GM12878 (cell line): ENCODE results near the gene ARHGAP26. TPM values are rescaled to one million over a fixed set of nuclear protein-coding genes. Genes with fewer than 3 reads are reported as not detected.

Experiments used
- ASH2L ChIP-seq: fragments of 300-600, 200-600 bp; sonication (generic); IDR thresholded peaks from 2 replicates; pipeline ENCODE4 v1.6.1; 2017; ENCODE audit warnings: low read depth, mild to moderate bottlenecking, borderline replicate concordance
- BHLHE40 ChIP-seq, 2 experiments: fragments of 450-650 bp in 1 of 2; IDR thresholded peaks; 2 replicates each; pipeline ENCODE4 v1.6.1; 2011 to 2017; ENCODE audit warnings: low read depth in 2 of 2, borderline replicate concordance in 1 of 2, improper control_type of control experiment in 1 of 2, low read length in 1 of 2, mild to moderate bottlenecking in 1 of 2
- CBX5 ChIP-seq: sonication (generic); IDR thresholded peaks from 2 replicates; pipeline ENCODE4 v1.6.1; 2016; ENCODE audit warnings: low read depth, moderate library complexity, mild to moderate bottlenecking, inconsistent platforms
- CREM ChIP-seq: IDR thresholded peaks from 2 replicates; pipeline ENCODE4 v1.6.1; 2014; ENCODE audit warnings: antibody characterized with exemption, low read depth
- FOS ChIP-seq: IDR thresholded peaks from 3 replicates; pipeline ENCODE4 v1.6.1; 2011; ENCODE audit warnings: borderline replicate concordance; ENCODE audit not compliant: insufficient read length; ENCODE audit errors: extremely low read depth
- GABPA ChIP-seq: IDR thresholded peaks from 2 replicates; pipeline ENCODE4 v1.6.1; 2014; ENCODE audit warnings: antibody characterized with exemption, low read depth, mild to moderate bottlenecking, inconsistent platforms
- HCFC1 ChIP-seq: fragments of 150-350 bp; IDR thresholded peaks from 2 replicates; pipeline ENCODE4 v1.6.1; 2014; ENCODE audit warnings: low read length
- HDAC6 ChIP-seq: fragments of 200-600 bp; sonication (generic); IDR thresholded peaks from one replicate; pipeline ENCODE4 v1.8.0; 2017; ENCODE audit warnings: antibody characterized with exemption; ENCODE audit not compliant: unreplicated experiment
- MEF2B ChIP-seq: fragments of 450-650 bp; IDR thresholded peaks from 2 replicates; pipeline ENCODE4 v1.6.1; 2018; ENCODE audit warnings: mild to moderate bottlenecking, moderate library complexity; ENCODE audit not compliant: partially characterized antibody, poor library complexity, severe bottlenecking
- MTA2 ChIP-seq: fragments of 450-650 bp; IDR thresholded peaks from 2 replicates; pipeline ENCODE4 v1.6.1; 2016; ENCODE audit warnings: low read depth, mild to moderate bottlenecking, moderate library complexity
- NR2C1 ChIP-seq: fragments of 450-650 bp; IDR thresholded peaks from 2 replicates; pipeline ENCODE4 v1.6.1; 2017; ENCODE audit warnings: antibody characterized with exemption, mild to moderate bottlenecking, moderate library complexity
- PAX8 ChIP-seq: fragments of 450-650 bp; IDR thresholded peaks from 2 replicates; pipeline ENCODE4 v1.6.1; 2017; ENCODE audit warnings: mild to moderate bottlenecking, moderate library complexity
- SIX5 ChIP-seq: IDR thresholded peaks from 2 replicates; pipeline ENCODE4 v1.6.1; 2011; ENCODE audit warnings: mild to moderate bottlenecking, low read depth, low read length, moderate library complexity; ENCODE audit not compliant: severe bottlenecking
- SMAD1 ChIP-seq: fragments of 450-650 bp; IDR thresholded peaks from 2 replicates; pipeline ENCODE4 v1.6.1; 2018; ENCODE audit warnings: mild to moderate bottlenecking, low read depth; ENCODE audit not compliant: partially characterized antibody
- STAT3 ChIP-seq: IDR thresholded peaks from 2 replicates; pipeline ENCODE4 v1.6.1; 2011; ENCODE audit warnings: low read depth, low read length, improper control_type of control experiment
- TCF12 ChIP-seq: IDR thresholded peaks from 2 replicates; pipeline ENCODE4 v1.6.1; 2011; ENCODE audit warnings: low read depth, mild to moderate bottlenecking, low read length
- ZNF207 ChIP-seq: fragments of 450-650 bp; IDR thresholded peaks from 2 replicates; pipeline ENCODE4 v1.6.1; 2014; ENCODE audit warnings: antibody characterized with exemption, mild to moderate bottlenecking, borderline replicate concordance
- ZNF384 ChIP-seq: IDR thresholded peaks from 2 replicates; pipeline ENCODE4 v1.6.1; 2012; ENCODE audit warnings: low read depth, mild to moderate bottlenecking, low read length, improper control_type of control experiment, borderline replicate concordance
- polyA plus RNA-seq, 11 experiments: library from polyadenylated mRNA; depleted of rRNA in 4 of 11; unstranded in 6 of 11; stranded (reverse) in 5 of 11; fragments of >200 nt; fragmentation: Nextera tagmentation in 4 of 11; fragmentation: Illumina TruSeq in 1 of 11; extraction: Ambion mirVana in 4 of 11; extraction: Trizol in 1 of 11; gene quantifications; 1 replicate in 1 of 11; 2 replicates in 10 of 11; pipeline versions ENCODE4 v1.2.1 to v1.2.3, GENCODE V29; 2011 to 2016; ENCODE audit warnings: inconsistent platforms in 2 of 11, missing spikeins in 2 of 11, low read depth in 1 of 11
- total RNA-seq, 4 experiments: library from RNA; depleted of rRNA in 3 of 4; stranded (reverse); fragments of >200 nt in 3 of 4; fragmentation: Illumina TruSeq in 1 of 4; extraction: Trizol in 1 of 4; gene quantifications; 2 replicates each; pipeline versions ENCODE4 v1.2.1 to v1.2.3, GENCODE V29; 2013 to 2021
- TF ChIP-seq, protein P1 (sequence below): fragments of 450-650 bp; formaldehyde crosslinking; IDR thresholded peaks from 2 replicates; pipeline ENCODE4 v1.4.0; 2022; ENCODE audit warnings: mild to moderate bottlenecking, moderate library complexity
- TF ChIP-seq, protein P2 (sequence below): fragments of 150-350 bp; IDR thresholded peaks from 2 replicates; pipeline ENCODE4 v1.6.1; 2016; ENCODE audit warnings: low read depth, low read length
- TF ChIP-seq, protein P3 (sequence below): fragments of 450-650 bp; IDR thresholded peaks from 2 replicates; pipeline ENCODE4 v1.6.1; 2014; ENCODE audit warnings: mild to moderate bottlenecking
- TF ChIP-seq, protein P4 (sequence below): fragments of 150-350 bp; IDR thresholded peaks from 2 replicates; pipeline ENCODE4 v1.6.1; 2014; ENCODE audit warnings: mild to moderate bottlenecking, low read depth, low read length

ARHGAP26 gene
- total and polyA plus RNA-seq, 10 of the 15 experiments (the other 5 are each of a cell fraction or from before 2014, with no cell fraction given): 9.4 to 41.5 (median 19.3) TPM

DNA sequence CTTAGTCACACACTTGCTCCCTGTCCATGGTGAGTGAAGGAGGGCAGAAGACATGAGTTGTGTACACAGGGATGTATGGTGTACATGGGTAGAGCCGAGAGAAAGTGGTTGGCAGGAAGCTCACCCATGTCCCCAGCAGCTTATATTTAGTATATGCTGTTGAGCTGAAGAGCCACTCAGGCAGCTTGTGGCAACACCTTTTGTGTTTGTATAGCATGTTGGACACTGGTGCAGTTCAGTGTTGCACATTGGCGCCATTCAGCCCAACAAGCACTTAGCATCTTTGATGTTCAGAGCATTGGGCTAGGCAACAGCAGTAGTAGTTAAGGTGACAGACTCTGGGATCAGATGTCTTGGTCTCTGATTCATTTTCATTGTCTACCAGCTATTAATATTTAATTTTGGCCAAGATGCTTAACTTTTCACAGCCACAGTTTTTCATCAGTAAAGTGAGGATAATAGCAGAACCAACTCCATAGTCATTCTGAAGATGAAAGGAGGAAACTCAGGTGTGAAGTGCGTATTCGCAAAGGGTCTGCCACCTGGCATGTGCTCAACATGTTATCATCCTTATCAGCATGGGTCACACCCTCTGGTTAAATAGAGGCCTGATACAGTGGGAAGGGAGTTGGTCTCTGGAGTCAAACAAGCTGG, 448.5 kb downstream of the ARHGAP26 start (continued):
- no peak for TF ChIP-seq CBX5
- no peak for TF ChIP-seq SIX5
- no peak for TF ChIP-seq PAX8
- TF ChIP-seq CREM: no peak
- TF ChIP-seq, protein P1, sequence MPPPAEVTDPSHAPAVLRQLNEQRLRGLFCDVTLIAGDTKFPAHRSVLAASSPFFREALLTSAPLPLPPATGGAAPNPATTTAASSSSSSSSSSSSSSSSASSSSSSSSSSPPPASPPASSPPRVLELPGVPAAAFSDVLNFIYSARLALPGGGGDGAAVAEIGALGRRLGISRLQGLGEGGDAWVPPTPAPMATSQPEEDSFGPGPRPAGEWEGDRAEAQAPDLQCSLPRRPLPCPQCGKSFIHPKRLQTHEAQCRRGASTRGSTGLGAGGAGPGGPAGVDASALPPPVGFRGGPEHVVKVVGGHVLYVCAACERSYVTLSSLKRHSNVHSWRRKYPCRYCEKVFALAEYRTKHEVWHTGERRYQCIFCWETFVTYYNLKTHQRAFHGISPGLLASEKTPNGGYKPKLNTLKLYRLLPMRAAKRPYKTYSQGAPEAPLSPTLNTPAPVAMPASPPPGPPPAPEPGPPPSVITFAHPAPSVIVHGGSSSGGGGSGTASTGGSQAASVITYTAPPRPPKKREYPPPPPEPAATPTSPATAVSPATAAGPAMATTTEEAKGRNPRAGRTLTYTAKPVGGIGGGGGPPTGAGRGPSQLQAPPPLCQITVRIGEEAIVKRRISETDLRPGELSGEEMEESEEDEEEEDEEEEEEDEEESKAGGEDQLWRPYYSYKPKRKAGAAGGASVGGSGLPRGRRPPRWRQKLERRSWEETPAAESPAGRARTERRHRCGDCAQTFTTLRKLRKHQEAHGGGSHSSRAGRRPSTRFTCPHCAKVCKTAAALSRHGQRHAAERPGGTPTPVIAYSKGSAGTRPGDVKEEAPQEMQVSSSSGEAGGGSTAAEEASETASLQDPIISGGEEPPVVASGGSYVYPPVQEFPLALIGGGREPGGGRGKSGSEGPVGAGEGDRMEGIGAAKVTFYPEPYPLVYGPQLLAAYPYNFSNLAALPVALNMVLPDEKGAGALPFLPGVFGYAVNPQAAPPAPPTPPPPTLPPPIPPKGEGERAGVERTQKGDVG (CRISPR knock-in tag): 0 out of 2 replicates have a peak, but pooled peaks have one; percentile 64
- TF ChIP-seq ZNF207: no peak
- no peak for TF ChIP-seq HCFC1
- TF ChIP-seq, protein P2, sequence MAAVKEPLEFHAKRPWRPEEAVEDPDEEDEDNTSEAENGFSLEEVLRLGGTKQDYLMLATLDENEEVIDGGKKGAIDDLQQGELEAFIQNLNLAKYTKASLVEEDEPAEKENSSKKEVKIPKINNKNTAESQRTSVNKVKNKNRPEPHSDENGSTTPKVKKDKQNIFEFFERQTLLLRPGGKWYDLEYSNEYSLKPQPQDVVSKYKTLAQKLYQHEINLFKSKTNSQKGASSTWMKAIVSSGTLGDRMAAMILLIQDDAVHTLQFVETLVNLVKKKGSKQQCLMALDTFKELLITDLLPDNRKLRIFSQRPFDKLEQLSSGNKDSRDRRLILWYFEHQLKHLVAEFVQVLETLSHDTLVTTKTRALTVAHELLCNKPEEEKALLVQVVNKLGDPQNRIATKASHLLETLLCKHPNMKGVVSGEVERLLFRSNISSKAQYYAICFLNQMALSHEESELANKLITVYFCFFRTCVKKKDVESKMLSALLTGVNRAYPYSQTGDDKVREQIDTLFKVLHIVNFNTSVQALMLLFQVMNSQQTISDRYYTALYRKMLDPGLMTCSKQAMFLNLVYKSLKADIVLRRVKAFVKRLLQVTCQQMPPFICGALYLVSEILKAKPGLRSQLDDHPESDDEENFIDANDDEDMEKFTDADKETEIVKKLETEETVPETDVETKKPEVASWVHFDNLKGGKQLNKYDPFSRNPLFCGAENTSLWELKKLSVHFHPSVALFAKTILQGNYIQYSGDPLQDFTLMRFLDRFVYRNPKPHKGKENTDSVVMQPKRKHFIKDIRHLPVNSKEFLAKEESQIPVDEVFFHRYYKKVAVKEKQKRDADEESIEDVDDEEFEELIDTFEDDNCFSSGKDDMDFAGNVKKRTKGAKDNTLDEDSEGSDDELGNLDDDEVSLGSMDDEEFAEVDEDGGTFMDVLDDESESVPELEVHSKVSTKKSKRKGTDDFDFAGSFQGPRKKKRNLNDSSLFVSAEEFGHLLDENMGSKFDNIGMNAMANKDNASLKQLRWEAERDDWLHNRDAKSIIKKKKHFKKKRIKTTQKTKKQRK: no peak
- peak; percentile 85 for TF ChIP-seq MTA2
- no peak for TF ChIP-seq HDAC6
- TF ChIP-seq, protein P3, sequence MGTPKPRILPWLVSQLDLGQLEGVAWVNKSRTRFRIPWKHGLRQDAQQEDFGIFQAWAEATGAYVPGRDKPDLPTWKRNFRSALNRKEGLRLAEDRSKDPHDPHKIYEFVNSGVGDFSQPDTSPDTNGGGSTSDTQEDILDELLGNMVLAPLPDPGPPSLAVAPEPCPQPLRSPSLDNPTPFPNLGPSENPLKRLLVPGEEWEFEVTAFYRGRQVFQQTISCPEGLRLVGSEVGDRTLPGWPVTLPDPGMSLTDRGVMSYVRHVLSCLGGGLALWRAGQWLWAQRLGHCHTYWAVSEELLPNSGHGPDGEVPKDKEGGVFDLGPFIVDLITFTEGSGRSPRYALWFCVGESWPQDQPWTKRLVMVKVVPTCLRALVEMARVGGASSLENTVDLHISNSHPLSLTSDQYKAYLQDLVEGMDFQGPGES: no peak
- peak; percentile 37 to 68; a peak in 3 of 4 replicates for TF ChIP-seq BHLHE40 (IDR thresholded peaks at IDR 0.05; ENCODE audit: borderline replicate concordance in 1 of 2, low read depth in 2 of 2, low read length in 1 of 2)
- no peak for TF ChIP-seq NR2C1
- TF ChIP-seq, protein P4, sequence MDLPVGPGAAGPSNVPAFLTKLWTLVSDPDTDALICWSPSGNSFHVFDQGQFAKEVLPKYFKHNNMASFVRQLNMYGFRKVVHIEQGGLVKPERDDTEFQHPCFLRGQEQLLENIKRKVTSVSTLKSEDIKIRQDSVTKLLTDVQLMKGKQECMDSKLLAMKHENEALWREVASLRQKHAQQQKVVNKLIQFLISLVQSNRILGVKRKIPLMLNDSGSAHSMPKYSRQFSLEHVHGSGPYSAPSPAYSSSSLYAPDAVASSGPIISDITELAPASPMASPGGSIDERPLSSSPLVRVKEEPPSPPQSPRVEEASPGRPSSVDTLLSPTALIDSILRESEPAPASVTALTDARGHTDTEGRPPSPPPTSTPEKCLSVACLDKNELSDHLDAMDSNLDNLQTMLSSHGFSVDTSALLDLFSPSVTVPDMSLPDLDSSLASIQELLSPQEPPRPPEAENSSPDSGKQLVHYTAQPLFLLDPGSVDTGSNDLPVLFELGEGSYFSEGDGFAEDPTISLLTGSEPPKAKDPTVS: no peak
- no peak for TF ChIP-seq STAT3
- TF ChIP-seq MEF2B: peak; percentile 67
- no peak for TF ChIP-seq ASH2L
- TF ChIP-seq TCF12: no peak
- no peak for TF ChIP-seq FOS
- peak; percentile 51 for TF ChIP-seq SMAD1
- no peak for TF ChIP-seq ZNF384
- TF ChIP-seq GABPA: no peak
